SK-N-SH (cell line): Measurements from ENCODE around the gene ALG3. TPM values are rescaled to one million over a fixed set of nuclear protein-coding genes. Genes with fewer than 3 reads are reported as not detected.

Experiments used
- CTCF ChIA-PET: fragments of 300-600, 350-600 bp; formaldehyde crosslinking; extraction: SDS; loops from one replicate; lab custom pipeline; 2021; lab: Yijun Ruan, JAX
- POLR2A ChIA-PET: fragments of 350-600 bp; sonication (Branson Sonifier 250); formaldehyde crosslinking; extraction: SDS; loops from one replicate; lab custom pipeline; 2020; ENCODE audit warnings: antibody characterized with exemption, inconsistent platforms; lab: Yijun Ruan, JAX
- DNase-seq: peaks from one replicate; pipeline ENCODE4 v3.0.0; 2012
- H2AFZ ChIP-seq: fragments of 200-600 bp; sonication (generic); 2 replicates; pipeline ENCODE4 v1.8.1; 2016; ENCODE audit warnings: antibody characterized with exemption, mild to moderate bottlenecking, low read depth
- H3F3A ChIP-seq: fragments of 200-600 bp; sonication (generic); replicated peaks from 2 replicates; pipeline ENCODE3; 2016; ENCODE audit warnings: antibody characterized with exemption, mild to moderate bottlenecking; ENCODE audit not compliant: insufficient read depth
- H3K27ac ChIP-seq, 2 experiments: fragments of 200-500 bp in 1 of 2; fragments of 200-600 bp in 1 of 2; sonication (Bioruptor generic) in 1 of 2; sonication (generic), shearing (Covaris generic) in 1 of 2; 2 replicates each; pipeline versions ENCODE4 v1.5.1 to v1.6.1; 2014 to 2016; ENCODE audit warnings: low read depth in 2 of 2, inconsistent platforms in 1 of 2, low read length in 1 of 2, mild to moderate bottlenecking in 1 of 2, mixed read lengths in 1 of 2
- H3K27me3 ChIP-seq: fragments of 200-600 bp; sonication (generic), shearing (Covaris generic); 2 replicates; pipeline ENCODE4 v1.6.1; 2016; ENCODE audit warnings: mixed run types; ENCODE audit not compliant: insufficient read depth
- H3K36me3 ChIP-seq, 2 experiments: fragments of 200-500 bp in 1 of 2; fragments of 200-600 bp in 1 of 2; sonication (Bioruptor generic) in 1 of 2; sonication (generic) in 1 of 2; replicated peaks in 1 of 2; 2 replicates each; pipeline versions ENCODE3 to v1.5.1; 2014 to 2016; ENCODE audit warnings: low read length in 1 of 2, mild to moderate bottlenecking in 1 of 2; ENCODE audit not compliant: insufficient read depth in 2 of 2, control insufficient read depth in 1 of 2
- H3K4me1 ChIP-seq, 2 experiments: fragments of 200-500 bp in 1 of 2; fragments of 200-600 bp in 1 of 2; sonication (Bioruptor generic) in 1 of 2; sonication (generic), shearing (Covaris generic) in 1 of 2; 2 replicates each; pipeline versions ENCODE4 v1.5.1 to v1.6.1; 2014 to 2016; ENCODE audit warnings: low read depth in 1 of 2, low read length in 1 of 2, mixed run types in 1 of 2; ENCODE audit not compliant: insufficient read depth in 2 of 2, control insufficient read depth in 1 of 2
- H3K4me2 ChIP-seq: fragments of 200-600 bp; sonication (generic), shearing (Covaris generic); 2 replicates; pipeline ENCODE4 v1.6.1; 2017; ENCODE audit warnings: mixed run types
- H3K4me3 ChIP-seq, 2 experiments: fragments of 200-500 bp in 1 of 2; fragments of 200-600 bp in 1 of 2; sonication (Bioruptor generic) in 1 of 2; sonication (generic), shearing (Covaris generic) in 1 of 2; 2 replicates each; pipeline versions ENCODE4 v1.5.1 to v1.8.1; 2014 to 2016; ENCODE audit warnings: low read depth in 2 of 2, inconsistent platforms in 1 of 2, low read length in 1 of 2, mild to moderate bottlenecking in 1 of 2, mixed read lengths in 1 of 2, moderate library complexity in 1 of 2
- H3K79me2 ChIP-seq: fragments of 200-600 bp; sonication (generic); 2 replicates; pipeline ENCODE4 v1.8.1; 2017; ENCODE audit warnings: mild to moderate bottlenecking; ENCODE audit not compliant: insufficient read depth
- H3K9ac ChIP-seq: fragments of 200-600 bp; sonication (generic); 2 replicates; pipeline ENCODE4 v1.6.1; 2017; ENCODE audit warnings: mixed run types
- H3K9me2 ChIP-seq: fragments of 200-600 bp; sonication (generic); 2 replicates; pipeline ENCODE4 v1.6.1; 2017; ENCODE audit warnings: mixed run types
- H3K9me3 ChIP-seq: fragments of 200-600 bp; sonication (generic); 2 replicates; pipeline ENCODE4 v1.6.1; 2017; ENCODE audit warnings: mixed run types, mild to moderate bottlenecking, moderate library complexity
- H4K20me1 ChIP-seq: fragments of 200-600 bp; sonication (generic); 2 replicates; pipeline ENCODE4 v1.6.1; 2017; ENCODE audit warnings: mild to moderate bottlenecking, mixed run types; ENCODE audit not compliant: insufficient read depth
- CHD2 ChIP-seq: fragments of 150-350 bp; IDR thresholded peaks from 2 replicates; pipeline ENCODE4 v1.6.1; 2018; ENCODE audit warnings: low read length; ENCODE audit not compliant: partially characterized antibody
- ELF1 ChIP-seq: IDR thresholded peaks from 2 replicates; pipeline ENCODE4 v1.4.0; 2012
- FOSL2 ChIP-seq: IDR thresholded peaks from 2 replicates; pipeline ENCODE4 v1.4.0; 2012; ENCODE audit warnings: low read depth, mild to moderate bottlenecking, moderate library complexity, borderline replicate concordance
- FOXJ3 ChIP-seq: sonication (generic); formaldehyde crosslinking; IDR thresholded peaks from 2 replicates; pipeline ENCODE4 v1.5.1; 2020; ENCODE audit warnings: mild to moderate bottlenecking, missing genetic modification reagents
- FOXM1 ChIP-seq: IDR thresholded peaks from 2 replicates; pipeline ENCODE4 v1.4.0; 2012; ENCODE audit warnings: low read depth, mild to moderate bottlenecking
- GABPA ChIP-seq: IDR thresholded peaks from 2 replicates; pipeline ENCODE4 v1.4.0; 2012; ENCODE audit warnings: low read depth, mild to moderate bottlenecking
- GATA2 ChIP-seq: sonication (generic); formaldehyde crosslinking; IDR thresholded peaks from 2 replicates; pipeline ENCODE4 v1.5.0; 2020; ENCODE audit warnings: mild to moderate bottlenecking, missing genetic modification reagents
- JUND ChIP-seq: IDR thresholded peaks from 2 replicates; pipeline ENCODE4 v1.4.0; 2012
- REST ChIP-seq: IDR thresholded peaks from 2 replicates; pipeline ENCODE4 v1.6.1; 2012; ENCODE audit warnings: mild to moderate bottlenecking, low read depth, low read length, moderate library complexity
- TAF1 ChIP-seq: IDR thresholded peaks from 2 replicates; pipeline ENCODE4 v1.6.1; 2012; ENCODE audit warnings: low read depth, mild to moderate bottlenecking, low read length, moderate library complexity, borderline replicate concordance
- USF1 ChIP-seq: IDR thresholded peaks from 2 replicates; pipeline ENCODE4 v1.4.0; 2012; ENCODE audit warnings: low read depth, borderline replicate concordance
- USF2 ChIP-seq: fragments of 150-350 bp; IDR thresholded peaks from 2 replicates; pipeline ENCODE4 v1.6.1; 2017; ENCODE audit warnings: antibody characterized with exemption, low read length, low read depth, borderline replicate concordance
- YY1 ChIP-seq: IDR thresholded peaks from 2 replicates; pipeline ENCODE4 v1.4.0; 2012; ENCODE audit warnings: low read depth, mild to moderate bottlenecking
- WGBS: methylation state at CpG from one replicate; pipeline ENCODE4 v1.1.6; 2017; ENCODE audit warnings: low lambda C conversion rate; 5-methylcytosine and 5-hydroxymethylcytosine counted together
- polyA plus RNA-seq, 3 experiments: library from polyadenylated mRNA; depleted of rRNA; stranded (reverse); fragments of >200 nt; gene quantifications; 2 replicates each; pipeline ENCODE4 v1.2.3, GENCODE V29; 2012
- TF ChIP-seq, protein P1 (sequence below): fragments of 200-600 bp; sonication (generic); IDR thresholded peaks from 2 replicates; pipeline ENCODE4 v1.6.1; 2017; ENCODE audit warnings: antibody characterized with exemption, mild to moderate bottlenecking, moderate library complexity

ALG3 gene
- polyA plus RNA-seq, 1 of the 3 experiments (the other 2 are of a cell fraction), result 66.0 TPM

GRCh38 chr3:184296616-184297015 is 47.9 kb upstream of the ALG3 start (continued):
- TF ChIP-seq REST (no peak), FOXM1 (no peak), GABPA (no peak), YY1 (no peak), USF2 (no peak)
- TF ChIP-seq, all 33 proteins: peak for 0

DNA sequence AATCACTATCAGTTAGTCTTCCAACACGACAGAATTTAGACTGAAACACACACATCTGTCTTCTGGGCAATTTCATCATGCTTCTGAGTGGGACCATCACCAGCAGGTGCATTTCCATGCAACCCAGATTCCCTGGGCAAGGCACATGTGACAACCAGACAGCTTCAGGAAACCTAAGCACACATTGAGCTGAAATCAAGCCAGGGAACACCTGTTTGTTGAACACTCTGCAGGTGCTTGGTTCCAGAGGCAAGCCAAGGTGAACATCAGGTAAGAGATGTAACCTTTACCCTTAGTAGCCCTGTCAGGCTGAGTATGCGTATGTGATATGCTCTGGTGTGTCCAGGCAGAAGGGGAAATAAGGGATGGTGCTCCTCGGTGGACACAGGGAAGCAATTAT is 47.0 kb upstream of the ALG3 start:
- DNase-seq, result no peak
- CTCF ChIA-PET, result interaction anchor here (0.7 to 1.4 kb wide), 2 partner anchors 10 to 68 kb away, joined by 5 read pairs; no protein-coding TSS in a partner anchor

GRCh38 chr3:184291738-184292445 is 43.1 kb upstream of the ALG3 start:
- Histone ChIP-seq H3K9me3 (no peaks in the 10 kb centered on the region), H3K9ac (no peak overlapping the region), H3K36me3 (no peaks in the 10 kb centered on the region), H3F3A (peaks cover 4% of the 10 kb centered on the region), H3K4me3 (no peak overlapping the region), H3K4me1 (no peaks in the 10 kb centered on the region), H3K27me3 (no peaks in the 10 kb centered on the region; the same call in 1 of the 2 replicates), H3K9me2 (no peaks in the 10 kb centered on the region), H3K27ac (no peak overlapping the region), H3K4me2 (no peak overlapping the region), H3K79me2 (no peaks in the 10 kb centered on the region), H4K20me1 (no peaks in the 10 kb centered on the region), H2AFZ (no peak overlapping the region)
- TF ChIP-seq CHD2 (no peak), FOXJ3 (CRISPR knock-in tag) (no peak), FOSL2 (no peak), ELF1 (no peak), GABPA (no peak), GATA2 (no peak), TAF1 (no peak), USF2 (no peak), JUND (no peak), USF1 (no peak)
- TF ChIP-seq, protein P1, sequence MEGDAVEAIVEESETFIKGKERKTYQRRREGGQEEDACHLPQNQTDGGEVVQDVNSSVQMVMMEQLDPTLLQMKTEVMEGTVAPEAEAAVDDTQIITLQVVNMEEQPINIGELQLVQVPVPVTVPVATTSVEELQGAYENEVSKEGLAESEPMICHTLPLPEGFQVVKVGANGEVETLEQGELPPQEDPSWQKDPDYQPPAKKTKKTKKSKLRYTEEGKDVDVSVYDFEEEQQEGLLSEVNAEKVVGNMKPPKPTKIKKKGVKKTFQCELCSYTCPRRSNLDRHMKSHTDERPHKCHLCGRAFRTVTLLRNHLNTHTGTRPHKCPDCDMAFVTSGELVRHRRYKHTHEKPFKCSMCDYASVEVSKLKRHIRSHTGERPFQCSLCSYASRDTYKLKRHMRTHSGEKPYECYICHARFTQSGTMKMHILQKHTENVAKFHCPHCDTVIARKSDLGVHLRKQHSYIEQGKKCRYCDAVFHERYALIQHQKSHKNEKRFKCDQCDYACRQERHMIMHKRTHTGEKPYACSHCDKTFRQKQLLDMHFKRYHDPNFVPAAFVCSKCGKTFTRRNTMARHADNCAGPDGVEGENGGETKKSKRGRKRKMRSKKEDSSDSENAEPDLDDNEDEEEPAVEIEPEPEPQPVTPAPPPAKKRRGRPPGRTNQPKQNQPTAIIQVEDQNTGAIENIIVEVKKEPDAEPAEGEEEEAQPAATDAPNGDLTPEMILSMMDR, result no peak
- CTCF ChIA-PET, result interaction anchor here (1.1 to 4.2 kb wide), 4 partner anchors 14 to 396 kb away, joined by 3 to 18 read pairs (median 6); partner anchors contain the start of gene EEF1AKMT4
- POLR2A ChIA-PET, result no interaction called here
- no peak for DNase-seq
- WGBS, result 88% methylated on average over 16 of the region's 21 CpGs

More for the DNA sequence above, 47.0 kb upstream of the ALG3 start:
- H3K27ac ChIP-seq, result no peak overlapping the region
- H3K79me2 ChIP-seq, result peaks cover 18% of the 10 kb centered on the region
- no peaks in the 10 kb centered on the region for H3K9me2 ChIP-seq
- no peak overlapping the region for H3K4me2 ChIP-seq
- peaks cover 5% of the 10 kb centered on the region for H4K20me1 ChIP-seq
- peaks cover 7 to 9% of the 10 kb centered on the region in 2 experiments; a peak in 3 of 4 replicates for H3K4me1 ChIP-seq
- H3K9ac ChIP-seq, result no peak overlapping the region
- peaks cover 21% of the 10 kb centered on the region for H3F3A ChIP-seq
- TF ChIP-seq GABPA, result no peak
- TF ChIP-seq, all 33 proteins: peak for 0
- Histone ChIP-seq H2AFZ (no peak overlapping the region), H3K9me3 (no peaks in the 10 kb centered on the region), H3K4me3 (no peak overlapping the region), H3K36me3 (peaks cover 6 to 7% of the 10 kb centered on the region in 2 experiments), H3K27me3 (no peaks in the 10 kb centered on the region; the same call in 1 of the 2 replicates)
- 37% methylated on average over 3 of the region's 3 CpGs for WGBS
- POLR2A ChIA-PET, result interaction anchor here (0.6 kb wide), 1 partner anchor 169 kb away, joined by 4 read pairs; no protein-coding TSS in a partner anchor
